Keratinocyte (primary cell): ENCODE results near the gene ST6GALNAC6. TPM values are rescaled to one million over a fixed set of nuclear protein-coding genes. Genes with fewer than 3 reads are reported as not detected.

Experiments used
- DNase-seq: peaks from one replicate; pipeline ENCODE4 v3.0.0-alpha.2; 2011; ENCODE audit warnings: low read depth, missing footprints, low spot score
- FAIRE-seq: peaks from 2 replicates; lab custom pipeline; 2011; peaks lifted over from hg19 to GRCh38; lab: Jason Lieb, UNC
- H2AFZ ChIP-seq: 2 replicates; pipeline ENCODE4 v1.6.0; 2012; ENCODE audit warnings: low read length, control low read depth, inconsistent platforms; ENCODE audit not compliant: control insufficient read depth
- H3K27ac ChIP-seq: 2 replicates; pipeline ENCODE4 v1.5.1; 2011; ENCODE audit warnings: low read length; ENCODE audit not compliant: control insufficient read depth, insufficient read depth
- H3K27me3 ChIP-seq: 3 replicates; pipeline ENCODE4 v1.6.0; 2011; ENCODE audit warnings: low read length; ENCODE audit not compliant: control insufficient read depth, insufficient read depth; ENCODE audit errors: extremely low read depth
- H3K36me3 ChIP-seq, 2 experiments: 2 replicates in 1 of 2; 3 replicates in 1 of 2; pipeline ENCODE4 v1.5.1; 2011; ENCODE audit warnings: low read length in 2 of 2, mild to moderate bottlenecking in 1 of 2; ENCODE audit not compliant: control insufficient read depth in 2 of 2, insufficient read depth in 2 of 2; ENCODE audit errors: extremely low read depth in 1 of 2
- H3K4me1 ChIP-seq: 3 replicates; pipeline ENCODE4 v1.5.1; 2011; ENCODE audit warnings: low read length; ENCODE audit not compliant: control insufficient read depth, insufficient read depth; ENCODE audit errors: extremely low read depth
- H3K4me2 ChIP-seq: 3 replicates; pipeline ENCODE4 v1.6.0; 2011; ENCODE audit warnings: low read depth, low read length; ENCODE audit not compliant: control insufficient read depth, insufficient read depth; ENCODE audit errors: extremely low read depth
- H3K4me3 ChIP-seq, 3 experiments: fragments of 200-600 bp in 1 of 3; sonication (generic) in 1 of 3; 2 replicates in 2 of 3; 3 replicates in 1 of 3; pipeline ENCODE4 v1.5.1; 2011 to 2016; ENCODE audit warnings: low read length in 3 of 3, mild to moderate bottlenecking in 3 of 3, control low read depth in 2 of 3, inconsistent platforms in 1 of 3, low read depth in 1 of 3, mixed read lengths in 1 of 3, mixed run types in 1 of 3, moderate library complexity in 1 of 3; ENCODE audit not compliant: control insufficient read depth in 2 of 3, insufficient read depth in 2 of 3; ENCODE audit errors: extremely low read depth in 1 of 3
- H3K79me2 ChIP-seq: 2 replicates; pipeline ENCODE4 v1.6.0; 2012; ENCODE audit warnings: low read length; ENCODE audit not compliant: control insufficient read depth, insufficient read depth
- H3K9ac ChIP-seq: 3 replicates; pipeline ENCODE4 v1.6.0; 2011; ENCODE audit warnings: low read length; ENCODE audit not compliant: control insufficient read depth, insufficient read depth; ENCODE audit errors: extremely low read depth
- H3K9me1 ChIP-seq: 3 replicates; pipeline ENCODE4 v1.6.0; 2011; ENCODE audit warnings: low read length; ENCODE audit not compliant: control insufficient read depth, insufficient read depth; ENCODE audit errors: extremely low read depth
- H3K9me3 ChIP-seq: 2 replicates; pipeline ENCODE4 v1.5.1; 2012; ENCODE audit warnings: low read depth, low read length; ENCODE audit not compliant: control insufficient read depth
- H4K20me1 ChIP-seq: 3 replicates; pipeline ENCODE4 v1.6.0; 2011; ENCODE audit warnings: low read length; ENCODE audit not compliant: control insufficient read depth, insufficient read depth; ENCODE audit errors: extremely low read depth
- EZH2 ChIP-seq: IDR thresholded peaks from one replicate; pipeline ENCODE4 v1.6.1; 2012; ENCODE audit warnings: inconsistent platforms, mild to moderate bottlenecking, low read length, moderate library complexity
- dilution Hi-C: fragments of 300-500 bp; cut with MboI; formaldehyde crosslinking; loops from one replicate; pipeline ENCODE4 v1.7.0; 2020; ENCODE audit warnings: low sequenced_read_pairs; ENCODE audit not compliant: extremely low pct_ligation_motif_present
- polyA plus RNA-seq, 5 experiments: library from polyadenylated mRNA; depleted of rRNA in 3 of 5; stranded (reverse) in 3 of 5; stranded (forward) in 1 of 5; unstranded in 1 of 5; fragments of >200 nt; gene quantifications; 1 replicate in 1 of 5; 2 replicates in 3 of 5; 3 replicates in 1 of 5; pipeline versions ENCODE4 v1.2.1 to v1.2.3, GENCODE V29; 2011 to 2012; ENCODE audit warnings: missing spikeins in 2 of 5, low read depth in 1 of 5, low replicate concordance in 1 of 5
- TF ChIP-seq, protein P1 (sequence below), 3 experiments: IDR thresholded peaks in 1 of 3; conservative IDR thresholded peaks in 1 of 3; optimal IDR thresholded peaks in 1 of 3; 2 replicates in 2 of 3; 3 replicates in 1 of 3; pipeline versions ENCODE3 to v1.5.1; 2011; ENCODE audit warnings: low read length in 3 of 3, mild to moderate bottlenecking in 3 of 3, moderate library complexity in 2 of 3, control low read depth in 1 of 3, inconsistent platforms in 1 of 3; ENCODE audit not compliant: insufficient read depth in 2 of 3; ENCODE audit errors: extremely low read depth in 1 of 3

Gene ST6GALNAC6
- polyA plus RNA-seq, 1 donor (not counting 4 experiments of a cell fraction or from before 2014, with no cell fraction given) = 21.1 TPM

DNA sequence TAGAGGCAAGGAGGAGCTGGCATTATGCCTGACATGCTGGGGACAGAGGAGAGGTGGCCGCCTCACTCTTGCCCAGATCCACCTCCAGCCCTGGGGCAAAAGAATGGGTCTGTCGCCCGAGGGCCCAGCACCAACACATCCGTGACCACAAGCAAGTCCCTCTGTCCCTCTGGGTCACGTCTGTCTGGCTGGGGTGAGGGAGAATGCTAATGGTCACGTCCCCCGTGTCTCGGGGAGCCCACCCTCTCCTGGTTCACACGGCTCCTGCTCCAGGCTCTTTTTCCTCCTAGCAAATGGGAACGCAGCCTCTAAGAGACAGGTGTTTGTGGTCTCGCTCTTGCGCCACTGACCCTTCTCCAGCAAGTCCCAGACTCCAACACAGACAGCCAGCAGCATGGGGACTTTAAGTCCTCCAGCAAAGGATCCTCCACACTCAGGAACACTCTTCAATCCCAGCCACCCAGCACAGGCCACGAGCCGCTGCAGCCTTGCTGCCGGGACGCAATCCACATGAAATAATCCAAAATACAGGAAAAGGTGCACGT, 49.0 kb downstream of the ST6GALNAC6 start:
- no peak for FAIRE-seq
- H2AFZ ChIP-seq = no peak overlapping the region
- no peak overlapping the region for H3K9ac ChIP-seq
- peaks cover 4% of the 10 kb centered on the region for H3K4me1 ChIP-seq
- peaks cover 10% of the 10 kb centered on the region for H3K9me3 ChIP-seq
- no peaks in the 10 kb centered on the region for H3K36me3 ChIP-seq
- H3K27ac ChIP-seq = no peak overlapping the region
- H3K9me1 ChIP-seq = no peaks in the 10 kb centered on the region
- no peaks in the 10 kb centered on the region for H3K27me3 ChIP-seq
- dilution Hi-C loops = no loop called here
- H3K4me3 ChIP-seq = no peak overlapping the region
- no peaks in the 10 kb centered on the region for H3K79me2 ChIP-seq
- TF ChIP-seq, protein P1, sequence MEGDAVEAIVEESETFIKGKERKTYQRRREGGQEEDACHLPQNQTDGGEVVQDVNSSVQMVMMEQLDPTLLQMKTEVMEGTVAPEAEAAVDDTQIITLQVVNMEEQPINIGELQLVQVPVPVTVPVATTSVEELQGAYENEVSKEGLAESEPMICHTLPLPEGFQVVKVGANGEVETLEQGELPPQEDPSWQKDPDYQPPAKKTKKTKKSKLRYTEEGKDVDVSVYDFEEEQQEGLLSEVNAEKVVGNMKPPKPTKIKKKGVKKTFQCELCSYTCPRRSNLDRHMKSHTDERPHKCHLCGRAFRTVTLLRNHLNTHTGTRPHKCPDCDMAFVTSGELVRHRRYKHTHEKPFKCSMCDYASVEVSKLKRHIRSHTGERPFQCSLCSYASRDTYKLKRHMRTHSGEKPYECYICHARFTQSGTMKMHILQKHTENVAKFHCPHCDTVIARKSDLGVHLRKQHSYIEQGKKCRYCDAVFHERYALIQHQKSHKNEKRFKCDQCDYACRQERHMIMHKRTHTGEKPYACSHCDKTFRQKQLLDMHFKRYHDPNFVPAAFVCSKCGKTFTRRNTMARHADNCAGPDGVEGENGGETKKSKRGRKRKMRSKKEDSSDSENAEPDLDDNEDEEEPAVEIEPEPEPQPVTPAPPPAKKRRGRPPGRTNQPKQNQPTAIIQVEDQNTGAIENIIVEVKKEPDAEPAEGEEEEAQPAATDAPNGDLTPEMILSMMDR (optimal IDR thresholded peaks at IDR 0.05 in 1 of 3, IDR thresholded peaks at IDR 0.05 in 1 of 3, conservative IDR thresholded peaks at IDR 0.05 in 1 of 3; ENCODE audit: extremely low read depth in 1 of 3, insufficient read depth in 2 of 3, low read length in 3 of 3) = no peak
- TF ChIP-seq EZH2 = no peak
- H4K20me1 ChIP-seq = no peaks in the 10 kb centered on the region
- H3K4me2 ChIP-seq = no peak overlapping the region
- no peak for DNase-seq

DNA sequence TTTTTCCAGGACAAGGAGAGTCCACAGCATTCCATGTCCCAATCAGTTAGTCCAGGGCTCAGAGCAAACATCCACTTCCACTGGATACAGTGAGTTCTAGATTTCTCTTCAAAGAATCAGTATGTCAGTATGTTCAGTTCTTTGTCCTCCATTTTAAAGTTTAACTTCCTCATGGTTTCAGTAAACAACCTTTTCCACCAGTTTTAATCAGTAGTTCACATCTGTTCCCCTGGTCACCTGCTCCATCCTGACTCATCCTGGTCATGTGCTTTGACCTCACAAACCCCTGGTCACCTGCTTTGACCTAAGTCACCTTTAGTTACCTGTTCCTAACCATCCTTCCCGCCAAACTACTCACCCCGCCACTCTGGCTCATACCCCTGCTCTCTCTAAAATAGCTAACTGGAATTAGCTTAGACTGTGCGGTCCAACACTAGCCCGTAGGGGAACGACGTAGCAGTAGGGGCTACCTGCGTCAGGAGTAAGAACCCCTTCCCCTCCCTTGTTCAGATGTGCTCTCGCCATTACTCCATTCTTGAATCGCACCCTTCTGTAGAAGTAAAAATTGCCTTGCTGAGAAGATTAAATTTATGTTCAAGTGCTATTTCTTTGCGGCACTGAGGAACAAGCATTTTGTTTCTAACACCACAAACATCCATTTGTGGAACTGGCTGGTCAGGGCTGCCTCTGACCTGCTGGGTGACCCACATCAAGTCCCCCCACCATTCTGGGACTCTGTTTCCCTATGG, 50.5 kb downstream of the ST6GALNAC6 start:
- no peak overlapping the region for H3K4me2 ChIP-seq
- H3K79me2 ChIP-seq = no peaks in the 10 kb centered on the region
- H3K4me3 ChIP-seq = no peak overlapping the region
- DNase-seq (no peak), FAIRE-seq (no peak)
- H3K4me1 ChIP-seq = peaks cover 4% of the 10 kb centered on the region
- no peaks in the 10 kb centered on the region for H3K27me3 ChIP-seq
- H3K9ac ChIP-seq = no peak overlapping the region
- H2AFZ ChIP-seq = no peak overlapping the region
- no peak overlapping the region for H3K27ac ChIP-seq
- no peaks in the 10 kb centered on the region for H3K36me3 ChIP-seq
- no peaks in the 10 kb centered on the region for H3K9me1 ChIP-seq
- no peak for TF ChIP-seq EZH2
- TF ChIP-seq, protein P1 (optimal IDR thresholded peaks at IDR 0.05 in 1 of 3, IDR thresholded peaks at IDR 0.05 in 1 of 3, conservative IDR thresholded peaks at IDR 0.05 in 1 of 3; ENCODE audit: extremely low read depth in 1 of 3, insufficient read depth in 2 of 3, low read length in 3 of 3) = no peak
- no peaks in the 10 kb centered on the region for H4K20me1 ChIP-seq
- H3K9me3 ChIP-seq = peaks cover 10% of the 10 kb centered on the region
- dilution Hi-C loops = no loop called here
